Measurements from ENCODE around the gene TIMP2. TPM values are rescaled to one million over a fixed set of nuclear protein-coding genes. Genes with fewer than 3 reads are reported as not detected.

Gene TIMP2
- polyA plus RNA-seq, 1 donor from 2014 or later: 25.6 TPM

- no peaks in the 10 kb centered on the region for H3F3A ChIP-seq (ENCODE audit: insufficient read depth, low read length, poor library complexity, severe bottlenecking)
- TF ChIP-seq TAF1 (IDR thresholded peaks at IDR 0.05; ENCODE audit: low read depth): no peak
- no peak for TF ChIP-seq SMC3 (conservative IDR thresholded peaks at IDR 0.05; ENCODE audit: poor library complexity)
- no peak for TF ChIP-seq EZH2 (IDR thresholded peaks at IDR 0.05; ENCODE audit: borderline replicate concordance, insufficient read depth, low read length, poor library complexity, severe bottlenecking)
- no peak for TF ChIP-seq MXI1 (conservative IDR thresholded peaks at IDR 0.05; ENCODE audit: poor library complexity, severe bottlenecking)
- no peak for TF ChIP-seq CTCF (IDR thresholded peaks at IDR 0.05; ENCODE audit: poor library complexity, severe bottlenecking)
- no peak for TF ChIP-seq REST (IDR thresholded peaks at IDR 0.05; ENCODE audit: borderline replicate concordance)
- TF ChIP-seq EP300 (conservative IDR thresholded peaks at IDR 0.05; ENCODE audit: poor library complexity, severe bottlenecking): no peak
- TF ChIP-seq RAD21 (conservative IDR thresholded peaks at IDR 0.05): no peak
- no peak for TF ChIP-seq POLR2AphosphoS5 (IDR thresholded peaks at IDR 0.05)
- H3K9ac ChIP-seq (ENCODE audit: low read length): no peak overlapping the region
Observed at GRCh38 chr17:78958641-78959127, 33.5 kb upstream of the TIMP2 start.

GRCh38 chr17:78957128-78957527, 31.9 kb upstream of the TIMP2 start:
- H3F3A ChIP-seq (ENCODE audit: insufficient read depth, low read length, poor library complexity, severe bottlenecking): no peaks in the 10 kb centered on the region
- H3K27me3 ChIP-seq (ENCODE audit: insufficient read depth, low read depth, low read length): no peaks in the 10 kb centered on the region
- no peak overlapping the region for H3K4me2 ChIP-seq (ENCODE audit: low read length)
- no peak overlapping the region for H2AFZ ChIP-seq (ENCODE audit: low read depth, low read length)
- H3K9me2 ChIP-seq (ENCODE audit: insufficient read depth, low read length): no peaks in the 10 kb centered on the region
- no peak overlapping the region for H3K9ac ChIP-seq (ENCODE audit: low read length)
- no peak overlapping the region for H3K27ac ChIP-seq (ENCODE audit: low read length)
- H4K20me1 ChIP-seq (ENCODE audit: insufficient read depth): no peaks in the 10 kb centered on the region
- no peak overlapping the region for H3K4me3 ChIP-seq (ENCODE audit: low read length)
- no peaks in the 10 kb centered on the region for H3K36me3 ChIP-seq (ENCODE audit: insufficient read depth, low read length)
- TF ChIP-seq REST (IDR thresholded peaks at IDR 0.05; ENCODE audit: borderline replicate concordance): no peak
- TF ChIP-seq SMC3 (conservative IDR thresholded peaks at IDR 0.05; ENCODE audit: poor library complexity): no peak
- no peak for TF ChIP-seq RAD21 (conservative IDR thresholded peaks at IDR 0.05)
- no peak for TF ChIP-seq EP300 (conservative IDR thresholded peaks at IDR 0.05; ENCODE audit: poor library complexity, severe bottlenecking)
- no peak for TF ChIP-seq CTCF (IDR thresholded peaks at IDR 0.05; ENCODE audit: poor library complexity, severe bottlenecking)
- H3K79me2 ChIP-seq (replicated peaks; ENCODE audit: insufficient read depth, low read length): no peaks in the 10 kb centered on the region
- H3K9me3 ChIP-seq (ENCODE audit: low read length): no peaks in the 10 kb centered on the region

More at GRCh38 chr17:78958641-78959127, 33.5 kb upstream of the TIMP2 start:
- H3K9me2 ChIP-seq (ENCODE audit: insufficient read depth, low read length): no peaks in the 10 kb centered on the region
- no peaks in the 10 kb centered on the region for H3K79me2 ChIP-seq (replicated peaks; ENCODE audit: insufficient read depth, low read length)
- H2AFZ ChIP-seq (ENCODE audit: low read depth, low read length): no peak overlapping the region
- H4K20me1 ChIP-seq (ENCODE audit: insufficient read depth): no peaks in the 10 kb centered on the region
- H3K36me3 ChIP-seq (ENCODE audit: insufficient read depth, low read length): no peaks in the 10 kb centered on the region
- H3K4me2 ChIP-seq (ENCODE audit: low read length): no peak overlapping the region
- H3K9me3 ChIP-seq (ENCODE audit: low read length): no peaks in the 10 kb centered on the region
- H3K4me3 ChIP-seq (ENCODE audit: low read length): no peak overlapping the region
- no peak overlapping the region for H3K27ac ChIP-seq (ENCODE audit: low read length)
- no peaks in the 10 kb centered on the region for H3K27me3 ChIP-seq (ENCODE audit: insufficient read depth, low read depth, low read length)
